AML-193 (cell line): ENCODE measurements around the gene ATP6V0B.

Experiments
- DNase-seq, 2 experiments: peaks; one replicate each; lab custom pipeline; 2025; lab: John Stamatoyannopoulos, UW

Gene ATP6V0B

GRCh38 chr1:43969746-43970466, 4.9 kb upstream of the ATP6V0B start, which contains the start of gene DPH2:
Gene DPH2, plus strand, starts transcription at chr1:43970010. Its CDS starts 166 bp downstream, at chr1:43970176.
- peak; percentile 92 to 95 for DNase-seq

GRCh38 chr1:43970502-43970901, 4.3 kb upstream of the ATP6V0B start:
- no peak for DNase-seq

GRCh38 chr1:43970911-43971310, 3.8 kb upstream of the ATP6V0B start:
- DNase-seq, result no peak

- DNase-seq, result no peak
Observed at GRCh38 chr1:43971336-43971980, 3.3 kb upstream of the ATP6V0B start.

GRCh38 chr1:43973981-43974442, 748 bp upstream of the ATP6V0B start:
- no peak for DNase-seq

- peak; percentile 40 to 51 for DNase-seq
Observed at GRCh38 chr1:43975249-43975961, 645 bp downstream of the ATP6V0B start.

- DNase-seq, result no peak
Observed at GRCh38 chr1:43976045-43976444, 1.3 kb downstream of the ATP6V0B start.

- no peak for DNase-seq
Observed at GRCh38 chr1:43976890-43977289, 2.1 kb downstream of the ATP6V0B start.

- no peak for DNase-seq
Observed at GRCh38 chr1:43977376-43978263, 2.9 kb downstream of the ATP6V0B start.

GRCh38 chr1:43978264-43978550, 3.4 kb downstream of the ATP6V0B start:
- DNase-seq, result peak; percentile 21

GRCh38 chr1:43978551-43979260, 3.9 kb downstream of the ATP6V0B start, which contains the start of gene B4GALT2:
Gene B4GALT2, plus strand, starts transcription at chr1:43979210. Its CDS starts 1,951 bp downstream, at chr1:43981161.
- DNase-seq, result peak in 1 of 2 experiments; percentile 9

- no peak for DNase-seq
Observed at GRCh38 chr1:43979261-43979527, 4.4 kb downstream of the ATP6V0B start.

GRCh38 chr1:43979528-43980254, 4.9 kb downstream of the ATP6V0B start:
- peak in 1 of 2 experiments; percentile 30 for DNase-seq

GRCh38 chr1:43980255-43981134, 5.7 kb downstream of the ATP6V0B start:
- DNase-seq, result peak in 1 of 2 experiments; percentile 4

GRCh38 chr1:43981135-43981491, 6.4 kb downstream of the ATP6V0B start:
- DNase-seq, result no peak

GRCh38 chr1:43981636-43982035, 6.9 kb downstream of the ATP6V0B start:
- DNase-seq, result no peak

GRCh38 chr1:43982241-43982640, 7.5 kb downstream of the ATP6V0B start:
- no peak for DNase-seq

GRCh38 chr1:43982808-43983207, 8.0 kb downstream of the ATP6V0B start:
- no peak for DNase-seq

GRCh38 chr1:43983253-43983899, 8.6 kb downstream of the ATP6V0B start:
- no peak for DNase-seq
